ENCODE results near the gene IL23A. TPM values are rescaled to one million over a fixed set of nuclear protein-coding genes. Genes with fewer than 3 reads are reported as not detected.
"Not testable (repeated sequence)": the region's sequence is repeated elsewhere in the genome, so short reads cannot be mapped to it uniquely, and the experiment has no call there.

Gene IL23A
- under 1 TPM; 0.58 to 0.82 (median 0.65) TPM for polyA plus RNA-seq (ENCODE audit: insufficient read length in 3 of 3)

DNA sequence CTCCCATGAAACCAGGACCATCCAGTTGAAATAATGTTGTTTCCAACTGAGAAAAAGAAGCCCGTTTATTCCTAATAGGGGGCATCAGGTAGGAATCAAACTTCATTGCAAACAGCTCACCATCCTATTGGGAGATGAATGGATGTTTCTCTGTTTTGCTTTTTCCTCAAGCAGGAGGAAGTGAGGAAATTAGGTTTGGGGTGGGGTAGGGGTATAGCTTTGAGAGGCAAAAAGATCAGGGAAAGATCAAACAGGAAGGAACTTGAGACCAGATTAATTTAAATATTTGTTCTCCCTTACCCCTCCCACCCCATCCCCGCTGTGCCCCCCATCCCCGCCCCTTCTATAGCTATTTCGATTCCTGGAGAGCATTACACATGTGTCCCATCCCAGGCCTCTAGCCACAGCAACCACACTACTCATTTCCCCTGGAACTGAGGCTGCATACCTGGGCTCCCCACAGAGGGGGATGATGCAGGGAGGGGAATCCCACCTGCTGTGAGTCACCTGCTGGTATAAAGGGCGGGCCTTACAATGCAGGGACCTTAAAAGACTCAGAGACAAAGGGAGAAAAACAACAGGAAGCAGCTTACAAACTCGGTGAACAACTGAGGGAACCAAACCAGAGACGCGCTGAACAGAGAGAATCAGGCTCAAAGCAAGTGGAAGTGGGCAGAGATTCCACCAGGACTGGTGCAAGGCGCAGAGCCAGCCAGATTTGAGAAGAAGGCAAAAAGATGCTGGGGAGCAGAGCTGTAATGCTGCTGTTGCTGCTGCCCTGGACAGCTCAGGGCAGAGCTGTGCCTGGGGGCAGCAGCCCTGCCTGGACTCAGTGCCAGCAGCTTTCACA lies at the start of gene IL23A:
Gene IL23A, plus strand, starts transcription at position 577 of the 850 bp plus-strand sequence. Its CDS starts 161 bp downstream, at position 738.
- no peak for DNase-seq (ENCODE audit: low read depth in 3 of 3, low spot score in 2 of 3)

DNA sequence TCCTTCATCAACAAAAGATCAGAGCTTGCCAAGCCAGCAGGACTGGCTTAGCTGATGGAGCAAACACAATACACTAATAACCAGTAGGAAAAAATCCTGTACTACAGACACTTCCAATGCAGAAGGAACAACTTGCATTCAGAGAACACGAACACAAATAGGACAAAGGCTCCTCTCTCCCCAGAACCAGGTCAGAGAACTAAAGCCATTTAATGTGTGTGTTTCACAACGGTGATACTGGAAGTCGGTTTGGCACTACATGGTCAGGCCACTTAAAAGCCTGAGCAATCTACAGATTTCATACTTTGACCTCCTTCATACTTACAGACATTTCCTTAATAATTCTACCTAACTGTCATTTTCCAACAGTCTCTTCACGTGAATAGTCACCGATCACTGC lies 44.9 kb upstream of the IL23A start:
- no peak for DNase-seq (ENCODE audit: low read depth in 3 of 3, low spot score in 2 of 3)

- no peak for DNase-seq (ENCODE audit: low read depth in 3 of 3, low spot score in 2 of 3)
These were observed 42.4 kb upstream of the IL23A start for GRCh38 chr12:56296295-56296694.

DNA sequence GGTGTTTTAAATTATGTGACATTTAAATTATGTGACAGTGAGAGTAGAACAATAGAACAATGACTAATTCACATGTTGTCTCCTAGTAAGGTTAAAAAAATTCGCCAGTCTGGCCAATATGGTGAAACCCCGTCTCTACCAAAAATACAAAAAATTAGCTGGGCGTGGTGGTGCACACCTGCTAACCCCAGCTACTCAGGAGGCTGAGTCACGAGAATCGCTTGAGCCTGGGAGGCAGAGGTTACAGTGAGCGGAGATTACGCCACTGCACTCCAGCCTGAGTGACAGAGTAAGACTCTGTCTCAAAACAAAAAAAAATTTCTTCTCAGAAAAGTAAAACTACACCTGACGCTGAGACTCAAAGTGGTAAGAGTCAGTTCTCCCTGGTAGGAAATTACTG lies 41.3 kb upstream of the IL23A start:
- DNase-seq (ENCODE audit: low read depth in 3 of 3, low spot score in 2 of 3) = no peak

DNA sequence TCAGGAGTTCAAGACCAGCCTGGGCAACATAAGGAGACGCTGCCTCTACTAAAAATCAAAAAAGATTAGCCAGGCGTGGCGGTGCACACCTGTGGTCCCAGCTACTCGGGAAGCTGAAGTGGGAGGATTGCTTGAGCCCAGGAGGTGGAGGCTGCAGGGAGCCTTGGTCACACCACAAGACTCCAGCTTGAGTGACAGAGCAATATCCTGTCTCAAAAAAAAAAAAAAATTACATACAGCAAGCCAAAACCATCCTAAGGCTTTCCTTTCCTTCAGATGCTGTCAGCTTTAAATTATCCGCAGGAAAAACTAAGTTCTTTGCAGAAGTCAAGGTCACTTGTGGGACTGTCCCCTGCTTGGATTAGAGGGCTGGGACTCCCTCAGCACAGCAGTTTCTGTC lies 39.9 kb upstream of the IL23A start:
- DNase-seq (ENCODE audit: low read depth in 3 of 3, low spot score in 2 of 3) = no peak

GRCh38 chr12:56299308-56299852 lies 39.3 kb upstream of the IL23A start:
- DNase-seq (ENCODE audit: low read depth in 3 of 3, low spot score in 2 of 3) = no peak

GRCh38 chr12:56299853-56300643 lies 38.6 kb upstream of the IL23A start, which contains the start of gene CS:
TSS of gene CS (minus strand) at chr12:56300330. CDS start at chr12:56300201, 129 bp downstream.
- DNase-seq (ENCODE audit: low read depth in 3 of 3, low spot score in 2 of 3) = peak; percentile 83 to 97 (median 95)

DNA sequence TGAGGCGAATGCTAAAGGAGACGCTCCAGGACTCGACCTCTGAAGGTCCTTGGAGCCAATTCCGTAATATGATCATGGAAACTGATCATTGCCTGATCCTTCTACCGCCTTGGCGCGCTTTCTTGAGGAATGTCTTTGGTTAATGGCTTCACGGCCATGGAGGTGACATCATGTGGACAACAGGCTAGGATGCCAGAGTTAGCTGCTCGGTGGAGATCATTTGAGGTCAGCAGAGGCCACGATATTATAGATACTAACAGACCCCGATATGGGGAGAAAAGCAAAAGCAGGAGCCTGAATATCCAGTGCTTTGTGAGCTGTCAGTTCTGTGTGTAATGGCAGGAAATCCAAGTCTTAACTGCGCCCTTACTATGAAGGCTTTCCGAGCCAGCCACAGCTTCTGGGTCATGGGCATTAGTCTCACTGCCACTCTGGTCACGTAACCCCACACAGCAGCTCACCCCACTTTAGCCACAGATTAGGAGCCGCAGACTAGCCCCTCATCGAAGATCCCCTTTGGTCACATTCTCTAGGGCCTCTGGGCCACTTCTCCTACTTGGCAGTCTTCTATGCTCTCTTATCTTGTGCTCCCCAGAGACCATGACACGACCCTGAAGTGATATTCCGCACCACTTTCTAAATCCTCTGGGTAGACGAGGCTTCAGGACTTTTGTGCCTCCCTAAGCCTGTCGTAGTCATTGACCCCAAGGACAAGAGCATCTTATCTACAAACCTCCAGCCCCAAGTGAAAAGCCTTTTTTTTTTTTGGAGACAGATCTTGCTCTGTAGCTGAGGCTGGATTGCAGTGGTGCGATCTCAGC lies 37.8 kb upstream of the IL23A start:
- DNase-seq (ENCODE audit: low read depth in 3 of 3, low spot score in 2 of 3) = no peak

DNA sequence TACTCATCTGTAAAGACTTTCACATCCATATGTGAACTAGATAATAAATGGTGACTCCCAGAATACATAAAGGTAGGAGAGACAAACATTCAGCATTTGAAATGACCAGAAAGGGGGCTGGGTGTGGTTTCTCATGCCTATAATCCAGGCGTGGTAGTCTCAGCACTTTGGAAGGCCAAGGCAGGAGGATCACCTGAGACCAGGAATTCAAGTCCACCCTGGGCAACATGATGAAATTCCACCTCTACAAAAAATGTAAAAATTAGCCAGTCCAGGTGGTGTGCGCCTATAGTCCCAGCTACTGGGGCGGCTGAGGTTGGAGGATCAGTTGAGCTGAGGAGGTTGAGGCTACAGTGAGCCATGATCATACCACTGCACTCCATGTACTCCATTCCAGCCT lies 34.4 kb upstream of the IL23A start:
- no peak for DNase-seq (ENCODE audit: low read depth in 3 of 3, low spot score in 2 of 3)

GRCh38 chr12:56304872-56305590 lies 33.7 kb upstream of the IL23A start:
- DNase-seq (ENCODE audit: low read depth in 3 of 3, low spot score in 2 of 3) = no peak

DNA sequence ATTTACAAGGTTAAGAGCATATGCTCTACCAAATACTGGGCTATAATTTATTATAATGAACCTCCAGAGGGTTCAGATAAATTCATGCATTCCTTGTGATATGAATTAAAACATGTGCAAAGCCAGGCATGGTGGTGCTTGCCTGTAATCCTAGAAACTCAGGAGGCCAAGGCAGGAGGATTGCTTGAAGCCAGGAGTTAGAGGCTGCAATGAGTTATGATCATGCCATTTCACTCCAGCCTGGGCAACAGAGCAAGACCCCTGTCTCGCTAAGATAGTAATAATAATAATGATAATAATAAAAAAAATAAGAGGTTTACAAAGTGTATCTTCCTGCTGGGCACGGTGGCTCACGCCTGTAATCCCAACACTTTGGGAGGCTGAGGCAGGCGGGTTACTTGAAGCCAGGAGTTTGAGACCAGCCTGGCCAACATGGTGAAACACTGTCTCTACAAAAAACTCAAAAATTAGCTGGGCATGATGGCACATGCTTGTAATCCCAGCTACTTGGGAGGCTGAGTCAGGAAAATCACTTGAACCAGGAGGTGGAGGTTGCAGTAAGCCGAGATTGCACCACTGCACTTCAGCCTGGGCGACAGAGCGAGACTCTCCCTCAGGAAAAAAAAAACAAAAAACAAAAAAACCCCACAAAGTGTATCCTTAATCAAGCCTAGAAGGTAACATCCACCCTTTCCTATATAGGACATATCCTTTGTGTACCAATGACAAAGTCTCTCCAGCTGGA lies 31.3 kb upstream of the IL23A start:
- DNase-seq (ENCODE audit: low read depth in 3 of 3, low spot score in 2 of 3) = no peak

DNA sequence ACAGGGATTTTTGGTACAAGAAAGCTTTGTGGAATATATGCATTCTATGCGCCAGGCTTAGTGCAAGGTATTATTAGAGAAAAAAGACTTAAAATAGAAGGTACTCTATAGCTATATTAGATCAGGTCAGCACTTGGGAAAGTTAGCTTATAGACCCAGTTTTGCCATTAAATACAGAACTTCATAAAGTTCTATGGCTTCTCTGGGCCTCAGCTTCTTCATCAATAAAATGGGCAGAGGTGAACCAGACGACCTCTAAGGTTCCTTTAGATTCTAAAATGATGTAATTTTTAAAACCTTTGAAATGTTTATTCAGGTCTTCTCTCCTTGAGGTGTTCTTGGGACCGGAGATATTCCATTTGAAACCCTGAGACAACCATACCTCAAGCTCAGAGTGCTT lies 30.0 kb upstream of the IL23A start:
- no peak for DNase-seq (ENCODE audit: low read depth in 3 of 3, low spot score in 2 of 3)

GRCh38 chr12:56311003-56311402 lies 27.7 kb upstream of the IL23A start:
- DNase-seq (ENCODE audit: low read depth in 3 of 3, low spot score in 2 of 3) = no peak

- no peak for DNase-seq (ENCODE audit: low read depth in 3 of 3, low spot score in 2 of 3)
These were observed 23.4 kb upstream of the IL23A start for GRCh38 chr12:56315249-56315621.

- peak; percentile 93 to 95 (median 95) for DNase-seq (ENCODE audit: low read depth in 3 of 3, low spot score in 2 of 3)
These were observed 22.8 kb upstream of the IL23A start, which contains the start of gene CNPY2 for GRCh38 chr12:56315622-56316473. TSS of gene CNPY2 (minus strand) at chr12:56315988. CDS start at chr12:56315217, 771 bp downstream.

DNA sequence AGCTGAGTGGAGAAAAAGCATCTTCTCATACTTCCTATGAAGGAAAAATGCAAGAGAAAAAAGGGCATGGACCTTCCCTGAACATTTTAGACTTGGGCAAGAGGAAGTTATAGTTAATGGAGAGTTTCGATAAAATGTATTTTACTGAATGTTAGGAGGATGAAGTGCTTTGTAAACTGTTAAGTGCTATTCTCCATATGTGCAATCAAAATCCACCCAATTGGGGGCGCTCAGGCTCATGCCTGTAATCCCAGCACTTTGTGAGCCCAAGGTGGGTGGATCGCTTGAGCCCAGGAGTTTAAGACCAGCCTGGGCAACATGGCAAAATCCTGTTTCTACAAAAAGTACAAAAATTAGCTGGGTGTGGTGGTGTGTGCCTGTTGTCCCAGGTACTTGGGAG lies 21.0 kb upstream of the IL23A start:
- DNase-seq (ENCODE audit: low read depth in 3 of 3, low spot score in 2 of 3) = no peak

- DNase-seq (ENCODE audit: low read depth in 3 of 3, low spot score in 2 of 3) = no peak
These were observed 17.7 kb upstream of the IL23A start for GRCh38 chr12:56321027-56321426.

- not testable (repeated sequence) for DNase-seq (ENCODE audit: low read depth in 3 of 3, low spot score in 2 of 3)
These were observed 17.1 kb upstream of the IL23A start for GRCh38 chr12:56321610-56322009.
